Measurements from ENCODE around the gene TCP1. TPM values are rescaled to one million over a fixed set of nuclear protein-coding genes. Genes with fewer than 3 reads are reported as not detected.

Gene TCP1
- total and polyA plus RNA-seq, 2 of the 8 experiments (the other 6 are each of a cell fraction or from before 2014, with no cell fraction given): 117 to 348 TPM

DNA sequence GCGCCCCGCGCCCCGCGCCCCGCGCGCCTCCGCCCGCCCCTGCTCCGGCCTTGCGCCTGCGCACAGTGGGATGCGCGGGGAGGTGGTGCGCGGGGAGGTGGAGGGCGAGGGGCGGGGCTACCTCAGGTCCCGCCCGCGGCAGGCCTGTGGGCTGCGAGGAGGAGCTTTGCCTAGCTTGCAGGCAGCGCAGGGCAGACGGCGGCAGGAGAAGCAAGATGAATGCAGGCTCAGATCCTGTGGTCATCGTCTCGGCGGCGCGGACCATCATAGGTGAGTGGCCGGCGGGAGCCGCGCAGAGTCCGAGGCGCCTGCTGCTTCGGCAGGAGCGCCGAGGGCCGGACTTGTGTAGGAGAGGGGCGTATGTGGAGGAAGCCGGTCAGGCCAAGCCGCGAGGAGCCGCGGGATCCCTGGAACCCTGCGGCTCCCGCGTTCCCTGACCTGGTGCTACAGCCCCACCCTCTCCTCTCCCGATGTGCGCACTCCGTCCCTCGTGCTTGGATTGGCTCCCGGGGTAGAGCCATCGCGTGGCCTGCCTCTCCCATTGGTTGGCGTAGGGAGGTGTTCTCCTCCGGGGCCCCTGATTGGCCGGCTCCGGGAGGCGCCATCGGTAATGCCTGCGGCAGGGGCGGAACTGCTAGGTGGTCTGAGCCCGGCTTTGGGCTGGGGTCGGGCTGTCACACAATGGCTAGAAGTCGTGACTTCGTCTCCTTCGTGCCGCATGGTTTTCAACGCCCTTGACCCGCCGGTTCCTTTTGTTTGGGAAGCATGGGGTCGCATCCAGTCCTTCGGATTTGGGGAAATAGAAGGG, 27.3 kb downstream of the TCP1 start, which contains the start of gene ACAT2:
TSS of gene ACAT2 (plus strand) at position 173 of the 808 bp plus-strand sequence. CDS start at position 216, 43 bp downstream.
- Histone ChIP-seq H3K79me1 (ENCODE audit: low read depth, low read length) (peaks cover 10% of the 10 kb centered on the region; the same call in 1 of the 2 replicates), H4K91ac (replicated peaks; ENCODE audit: insufficient read length, low read length) (peak within 1 kb of the TSS; percentile 91), H3K36me3 (ENCODE audit: control insufficient read depth in 2 of 4, insufficient read depth in 4 of 4, low read length in 3 of 4) (peaks cover 8 to 56% (median 30%) of the 10 kb centered on the region in 4 experiments; a peak in 7 of 8 replicates), H3K23ac (ENCODE audit: insufficient read length) (no peak within 1 kb of the TSS), H2BK5ac (ENCODE audit: low read depth, low read length) (peak within 1 kb of the TSS; percentile 98), H3K4me1 (replicated peaks in 1 of 4; ENCODE audit: control insufficient read depth in 3 of 4, insufficient read depth in 4 of 4, low read length in 3 of 4) (peaks cover 6 to 15% (median 12%) of the 10 kb centered on the region in 4 experiments; a peak in 6 of 7 replicates), H3K4me3 (ENCODE audit: extremely low read depth in 1 of 4, insufficient read depth in 2 of 4, low read depth in 3 of 4, low read length in 4 of 4) (peak within 1 kb of the TSS; percentile 87 to 98 (median 90)), H3K23me2 (ENCODE audit: low read depth, low read length) (peaks cover 11% of the 10 kb centered on the region), H2BK120ac (replicated peaks; ENCODE audit: low read depth, low read length) (peak within 1 kb of the TSS; percentile 81), H2AK5ac (ENCODE audit: low read depth, low read length) (peak within 1 kb of the TSS; percentile 58), H3K4ac (replicated peaks; ENCODE audit: insufficient read length, low read depth, low read length) (peak within 1 kb of the TSS; percentile 94), H3K4me2 (ENCODE audit: insufficient read depth in 1 of 2, low read depth in 2 of 2, low read length in 2 of 2) (peak within 1 kb of the TSS; percentile 90 to 97), H3K14ac (ENCODE audit: insufficient read length) (peak within 1 kb of the TSS; percentile 20), H3K9ac (replicated peaks in 1 of 4; ENCODE audit: extremely low read depth in 1 of 4, low read depth in 3 of 4, low read length in 3 of 4) (peak within 1 kb of the TSS; percentile 89 to 95 (median 92)), H3K27me3 (replicated peaks in 1 of 4; ENCODE audit: control insufficient read depth in 3 of 4, extremely low read depth in 1 of 4, insufficient read depth in 3 of 4, low read length in 3 of 4) (no peaks in the 10 kb centered on the region), H3K79me2 (ENCODE audit: control insufficient read depth in 1 of 2, insufficient read depth in 2 of 2, low read length in 2 of 2) (peaks cover 0 to 15% of the 10 kb centered on the region in 2 experiments; a peak in 2 of 4 replicates), H3K18ac (ENCODE audit: extremely low read depth, low read length) (peak within 1 kb of the TSS; percentile 93), H2BK12ac (ENCODE audit: low read depth, low read length) (peak within 1 kb of the TSS; percentile 97), H3K56ac (replicated peaks; ENCODE audit: insufficient read length, low read depth, low read length) (peak within 1 kb of the TSS; percentile 99), H4K8ac (ENCODE audit: extremely low read depth, insufficient read depth, low read length) (peak within 1 kb of the TSS; percentile 48), H4K20me1 (replicated peaks in 1 of 2; ENCODE audit: control insufficient read depth in 1 of 2, insufficient read depth in 2 of 2, low read length in 2 of 2) (peaks cover 0 to 6% of the 10 kb centered on the region in 2 experiments), H2BK15ac (ENCODE audit: low read length) (peak within 1 kb of the TSS; percentile 90; the same call in 1 of the 2 replicates), H3K9me3 (ENCODE audit: insufficient read depth in 2 of 2, low read depth in 1 of 2, low read length in 1 of 2) (no peaks in the 10 kb centered on the region), H2AFZ (ENCODE audit: low read length) (peak within 1 kb of the TSS; percentile 70; the same call in 1 of the 2 replicates), H4K5ac (ENCODE audit: insufficient read length, low read depth, low read length) (peak within 1 kb of the TSS; percentile 96), H2BK20ac (ENCODE audit: low read length) (no peak within 1 kb of the TSS), H3K27ac (ENCODE audit: low read depth, low read length) (peak within 1 kb of the TSS; percentile 95)
- ChIA-PET CTCF (ENCODE audit: partially characterized antibody) (interaction anchor here (1.3 kb wide), 1 partner anchor 36 kb away, joined by 3 read pairs; no protein-coding TSS in a partner anchor), POLR2A (ENCODE audit: partially characterized antibody) (interaction anchor here (1.0 to 6.0 kb wide), 11 partner anchors 10 to 69 kb away, joined by 3 to 86 read pairs (median 15); partner anchors contain the start of genes MRPL18, SOD2, TCP1 and WTAP)
- FAIRE-seq: peak; percentile 7
- 3% methylated on average over 44 of the region's 76 CpGs; no CpG with 5 or more reads in 1 of the 2 experiments for WGBS, 2 experiments (ENCODE audit: extremely low coverage in 1 of 2, insufficient coverage in 1 of 2, insufficient read length in 1 of 2, insufficient replicate concordance in 2 of 2, low coverage in 1 of 2, low lambda C conversion rate in 2 of 2, missing lambda C conversion rate in 1 of 2)
- DNase-seq (ENCODE audit: low read depth in 1 of 2, low spot score in 2 of 2): peak; percentile 86 to 93
- TF ChIP-seq, protein P1, sequence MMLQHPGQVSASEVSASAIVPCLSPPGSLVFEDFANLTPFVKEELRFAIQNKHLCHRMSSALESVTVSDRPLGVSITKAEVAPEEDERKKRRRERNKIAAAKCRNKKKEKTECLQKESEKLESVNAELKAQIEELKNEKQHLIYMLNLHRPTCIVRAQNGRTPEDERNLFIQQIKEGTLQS (IDR thresholded peaks at IDR 0.05; ENCODE audit: insufficient read depth, low read depth, low read length): no peak
- TF ChIP-seq CHD1 (IDR thresholded peaks at IDR 0.05; ENCODE audit: low read depth, low read length) (no peak), JUN (IDR thresholded peaks at IDR 0.05; ENCODE audit: low read depth, low read length) (no peak), GTF2F1 (IDR thresholded peaks at IDR 0.05; ENCODE audit: borderline replicate concordance, low read depth, low read length) (no peak), CBX8 (IDR thresholded peaks at IDR 0.05; ENCODE audit: borderline replicate concordance, low read depth, low read length) (no peak)
